SK-N-SH (cell line): Measurements from ENCODE around the gene HM13. TPM values are rescaled to one million over a fixed set of nuclear protein-coding genes. Genes with fewer than 3 reads are reported as not detected.
"Not testable (repeated sequence)": the region's sequence is repeated elsewhere in the genome, so short reads cannot be mapped to it uniquely, and the experiment has no call there.

Source experiments
- CTCF ChIA-PET: fragments of 300-600, 350-600 bp; formaldehyde crosslinking; extraction: SDS; loops from one replicate; lab custom pipeline; 2021; lab: Yijun Ruan, JAX
- POLR2A ChIA-PET: fragments of 350-600 bp; sonication (Branson Sonifier 250); formaldehyde crosslinking; extraction: SDS; loops from one replicate; lab custom pipeline; 2020; ENCODE audit warnings: antibody characterized with exemption, inconsistent platforms; lab: Yijun Ruan, JAX
- DNase-seq: peaks from one replicate; pipeline ENCODE4 v3.0.0; 2012
- H2AFZ ChIP-seq: fragments of 200-600 bp; sonication (generic); 2 replicates; pipeline ENCODE4 v1.8.1; 2016; ENCODE audit warnings: antibody characterized with exemption, mild to moderate bottlenecking, low read depth
- H3F3A ChIP-seq: fragments of 200-600 bp; sonication (generic); replicated peaks from 2 replicates; pipeline ENCODE3; 2016; ENCODE audit warnings: antibody characterized with exemption, mild to moderate bottlenecking; ENCODE audit not compliant: insufficient read depth
- H3K27ac ChIP-seq, 2 experiments: fragments of 200-500 bp in 1 of 2; fragments of 200-600 bp in 1 of 2; sonication (Bioruptor generic) in 1 of 2; sonication (generic), shearing (Covaris generic) in 1 of 2; 2 replicates each; pipeline versions ENCODE4 v1.5.1 to v1.6.1; 2014 to 2016; ENCODE audit warnings: low read depth in 2 of 2, inconsistent platforms in 1 of 2, low read length in 1 of 2, mild to moderate bottlenecking in 1 of 2, mixed read lengths in 1 of 2
- H3K27me3 ChIP-seq: fragments of 200-600 bp; sonication (generic), shearing (Covaris generic); 2 replicates; pipeline ENCODE4 v1.6.1; 2016; ENCODE audit warnings: mixed run types; ENCODE audit not compliant: insufficient read depth
- H3K36me3 ChIP-seq, 2 experiments: fragments of 200-500 bp in 1 of 2; fragments of 200-600 bp in 1 of 2; sonication (Bioruptor generic) in 1 of 2; sonication (generic) in 1 of 2; replicated peaks in 1 of 2; 2 replicates each; pipeline versions ENCODE3 to v1.5.1; 2014 to 2016; ENCODE audit warnings: low read length in 1 of 2, mild to moderate bottlenecking in 1 of 2; ENCODE audit not compliant: insufficient read depth in 2 of 2, control insufficient read depth in 1 of 2
- H3K4me1 ChIP-seq, 2 experiments: fragments of 200-500 bp in 1 of 2; fragments of 200-600 bp in 1 of 2; sonication (Bioruptor generic) in 1 of 2; sonication (generic), shearing (Covaris generic) in 1 of 2; 2 replicates each; pipeline versions ENCODE4 v1.5.1 to v1.6.1; 2014 to 2016; ENCODE audit warnings: low read depth in 1 of 2, low read length in 1 of 2, mixed run types in 1 of 2; ENCODE audit not compliant: insufficient read depth in 2 of 2, control insufficient read depth in 1 of 2
- H3K4me2 ChIP-seq: fragments of 200-600 bp; sonication (generic), shearing (Covaris generic); 2 replicates; pipeline ENCODE4 v1.6.1; 2017; ENCODE audit warnings: mixed run types
- H3K4me3 ChIP-seq, 2 experiments: fragments of 200-500 bp in 1 of 2; fragments of 200-600 bp in 1 of 2; sonication (Bioruptor generic) in 1 of 2; sonication (generic), shearing (Covaris generic) in 1 of 2; 2 replicates each; pipeline versions ENCODE4 v1.5.1 to v1.8.1; 2014 to 2016; ENCODE audit warnings: low read depth in 2 of 2, inconsistent platforms in 1 of 2, low read length in 1 of 2, mild to moderate bottlenecking in 1 of 2, mixed read lengths in 1 of 2, moderate library complexity in 1 of 2
- H3K79me2 ChIP-seq: fragments of 200-600 bp; sonication (generic); 2 replicates; pipeline ENCODE4 v1.8.1; 2017; ENCODE audit warnings: mild to moderate bottlenecking; ENCODE audit not compliant: insufficient read depth
- H3K9ac ChIP-seq: fragments of 200-600 bp; sonication (generic); 2 replicates; pipeline ENCODE4 v1.6.1; 2017; ENCODE audit warnings: mixed run types
- H3K9me2 ChIP-seq: fragments of 200-600 bp; sonication (generic); 2 replicates; pipeline ENCODE4 v1.6.1; 2017; ENCODE audit warnings: mixed run types
- H3K9me3 ChIP-seq: fragments of 200-600 bp; sonication (generic); 2 replicates; pipeline ENCODE4 v1.6.1; 2017; ENCODE audit warnings: mixed run types, mild to moderate bottlenecking, moderate library complexity
- H4K20me1 ChIP-seq: fragments of 200-600 bp; sonication (generic); 2 replicates; pipeline ENCODE4 v1.6.1; 2017; ENCODE audit warnings: mild to moderate bottlenecking, mixed run types; ENCODE audit not compliant: insufficient read depth
- CTCF ChIP-seq: fragments of 200-600 bp; sonication (generic); IDR thresholded peaks from 2 replicates; pipeline ENCODE4 v1.6.1; 2017; ENCODE audit warnings: antibody characterized with exemption, mild to moderate bottlenecking, moderate library complexity
- MAX ChIP-seq: IDR thresholded peaks from 2 replicates; pipeline ENCODE4 v1.4.0; 2012; ENCODE audit warnings: low read depth
- MXI1 ChIP-seq: IDR thresholded peaks from 2 replicates; pipeline ENCODE4 v1.6.1; 2012; ENCODE audit warnings: mild to moderate bottlenecking, low read depth, low read length, improper control_type of control experiment
- NRF1 ChIP-seq: IDR thresholded peaks from 2 replicates; pipeline ENCODE4 v1.6.1; 2012; ENCODE audit warnings: low read depth, mild to moderate bottlenecking, low read length
- RAD21 ChIP-seq: IDR thresholded peaks from 2 replicates; pipeline ENCODE4 v1.6.1; 2012; ENCODE audit warnings: mild to moderate bottlenecking, low read length
- TCF12 ChIP-seq: IDR thresholded peaks from 2 replicates; pipeline ENCODE4 v1.4.0; 2012
- USF1 ChIP-seq: IDR thresholded peaks from 2 replicates; pipeline ENCODE4 v1.4.0; 2012; ENCODE audit warnings: low read depth, borderline replicate concordance
- USF2 ChIP-seq: fragments of 150-350 bp; IDR thresholded peaks from 2 replicates; pipeline ENCODE4 v1.6.1; 2017; ENCODE audit warnings: antibody characterized with exemption, low read length, low read depth, borderline replicate concordance
- WGBS: methylation state at CpG from one replicate; pipeline ENCODE4 v1.1.6; 2017; ENCODE audit warnings: low lambda C conversion rate; 5-methylcytosine and 5-hydroxymethylcytosine counted together
- polyA plus RNA-seq, 3 experiments: library from polyadenylated mRNA; depleted of rRNA; stranded (reverse); fragments of >200 nt; gene quantifications; 2 replicates each; pipeline ENCODE4 v1.2.3, GENCODE V29; 2012

The HM13 gene
- polyA plus RNA-seq, 1 of the 3 experiments (the other 2 are of a cell fraction) = 160 TPM

GRCh38 chr20:31517373-31517772 is 3.1 kb downstream of the HM13 start:
- Histone ChIP-seq H3K9me3 (no peaks in the 10 kb centered on the region), H3K9me2 (no peaks in the 10 kb centered on the region), H2AFZ (no peak overlapping the region), H4K20me1 (peaks cover 44% of the 10 kb centered on the region), H3K27me3 (no peaks in the 10 kb centered on the region), H3F3A (peaks cover 7% of the 10 kb centered on the region), H3K9ac (no peak overlapping the region; the same call in 1 of the 2 replicates), H3K27ac (peak overlapping the region in 1 of 2 experiments; percentile 13; a peak in 1 of 4 replicates), H3K4me2 (peak overlapping the region; percentile 100), H3K4me3 (peak overlapping the region in 1 of 2 experiments; percentile 35; a peak in 1 of 4 replicates), H3K4me1 (peaks cover 9 to 27% of the 10 kb centered on the region in 2 experiments), H3K36me3 (peaks cover 5 to 20% of the 10 kb centered on the region in 2 experiments), H3K79me2 (peaks cover 81% of the 10 kb centered on the region)
- ChIA-PET CTCF (interaction anchor here (0.6 to 1.6 kb wide), 4 partner anchors 14 to 95 kb away, joined by 3 to 5 read pairs (median 4); no protein-coding TSS in a partner anchor), POLR2A (no interaction called here)
- 66% methylated on average over 4 of the region's 4 CpGs for WGBS
- peak; percentile 57 for DNase-seq
- TF ChIP-seq MXI1 (peak; percentile 34; the same call in 1 of the 2 replicates), CTCF (peak; percentile 50), USF2 (no peak), NRF1 (no peak), RAD21 (peak; percentile 57), MAX (0 out of 2 replicates have a peak, but pooled peaks have one; percentile 52), USF1 (peak; percentile 62; the same call in 1 of the 2 replicates), TCF12 (no peak)

- Histone ChIP-seq H3K79me2 (peaks cover 100% of the 10 kb centered on the region), H4K20me1 (peaks cover 74% of the 10 kb centered on the region), H3K4me1 (peaks cover 9 to 13% of the 10 kb centered on the region in 2 experiments; a peak in 3 of 4 replicates), H3K36me3 (peaks cover 5 to 33% of the 10 kb centered on the region in 2 experiments)
- H3K9me3 ChIP-seq, H2AFZ ChIP-seq, H3K9ac ChIP-seq, H3K4me3 ChIP-seq, H3K4me2 ChIP-seq, H3K27ac ChIP-seq, H3K9me2 ChIP-seq, H3F3A ChIP-seq, H3K27me3 ChIP-seq, DNase-seq: not testable (repeated sequence)
- ChIA-PET POLR2A (interaction anchor here (0.6 kb wide), 1 partner anchor 52 kb away, joined by 3 read pairs; no protein-coding TSS in a partner anchor), CTCF (interaction anchor here (1.1 to 1.9 kb wide), 4 partner anchors 18 to 92 kb away, joined by 3 to 9 read pairs (median 5); no protein-coding TSS in a partner anchor)
- 98% methylated on average over 7 of the region's 7 CpGs for WGBS
These were observed 7.0 kb downstream of the HM13 start for GRCh38 chr20:31521267-31521666.
